ENCODE measurements around the gene BOD1L1.
"Not testable (repeated sequence)": the region's sequence is repeated elsewhere in the genome, so short reads cannot be mapped to it uniquely, and the experiment has no call there.

Gene BOD1L1

GRCh38 chr4:13618212-13618806 is 9.2 kb downstream of the BOD1L1 start:
- DNase-seq: no peak

- DNase-seq: no peak
Observed at GRCh38 chr4:13617801-13618200, 9.7 kb downstream of the BOD1L1 start.

GRCh38 chr4:13616597-13616996 is 10.9 kb downstream of the BOD1L1 start:
- no peak for DNase-seq

- DNase-seq: no peak
Observed at GRCh38 chr4:13615161-13615560, 12.4 kb downstream of the BOD1L1 start.

- no peak for DNase-seq
Observed at GRCh38 chr4:13612569-13612968, 15.0 kb downstream of the BOD1L1 start.

- DNase-seq: no peak
Observed at GRCh38 chr4:13611283-13611842, 16.2 kb downstream of the BOD1L1 start.

GRCh38 chr4:13605330-13605729 is 22.2 kb downstream of the BOD1L1 start:
- no peak for DNase-seq

- no peak for DNase-seq
Observed at GRCh38 chr4:13601848-13602247, 25.7 kb downstream of the BOD1L1 start.

GRCh38 chr4:13601048-13601447 is 26.5 kb downstream of the BOD1L1 start:
- DNase-seq: no peak

- no peak for DNase-seq
Observed at GRCh38 chr4:13599159-13599558, 28.4 kb downstream of the BOD1L1 start.

- no peak for DNase-seq
Observed at GRCh38 chr4:13597604-13598003, 29.9 kb downstream of the BOD1L1 start.

- DNase-seq: no peak
Observed at GRCh38 chr4:13597141-13597540, 30.4 kb downstream of the BOD1L1 start.

GRCh38 chr4:13592220-13592619 is 35.3 kb downstream of the BOD1L1 start:
- DNase-seq: no peak

GRCh38 chr4:13590766-13591165 is 36.8 kb downstream of the BOD1L1 start:
- DNase-seq: no peak

GRCh38 chr4:13588954-13589353 is 38.6 kb downstream of the BOD1L1 start:
- no peak for DNase-seq

GRCh38 chr4:13584481-13584880 is 43.0 kb downstream of the BOD1L1 start:
- DNase-seq: no peak

GRCh38 chr4:13580036-13580435 is 47.5 kb downstream of the BOD1L1 start:
- no peak for DNase-seq

GRCh38 chr4:13577660-13578059 is 49.9 kb downstream of the BOD1L1 start:
- no peak for DNase-seq

- no peak for DNase-seq
Observed at GRCh38 chr4:13570916-13571315, 56.6 kb downstream of the BOD1L1 start.

- no peak for DNase-seq
Observed at GRCh38 chr4:13567125-13567524, 60.4 kb downstream of the BOD1L1 start.

- no peak for DNase-seq
Observed at GRCh38 chr4:13562876-13563275, 64.6 kb downstream of the BOD1L1 start.

- no peak for DNase-seq
Observed at GRCh38 chr4:13561673-13562072, 65.9 kb downstream of the BOD1L1 start.

GRCh38 chr4:13560111-13560510 is 67.4 kb downstream of the BOD1L1 start:
- not testable (repeated sequence) for DNase-seq

GRCh38 chr4:13559413-13559812 is 68.1 kb downstream of the BOD1L1 start:
- DNase-seq: no peak

- DNase-seq: no peak
Observed at GRCh38 chr4:13558881-13559280, 68.6 kb downstream of the BOD1L1 start.
